ENCODE measurements around the gene PSMD8. TPM values are rescaled to one million over a fixed set of nuclear protein-coding genes. Genes with fewer than 3 reads are reported as not detected.
"Not testable (repeated sequence)": the region's sequence is repeated elsewhere in the genome, so short reads cannot be mapped to it uniquely, and the experiment has no call there.

PSMD8 gene
- total RNA-seq, 2 donors from 2014 or later, result 232 to 298 TPM

GRCh38 chr19:38425810-38426466, 51.6 kb downstream of the PSMD8 start, which contains the start of gene RASGRP4:
RASGRP4 (minus strand) TSS chr19:38426219; CDS start chr19:38426091, 128 bp downstream.
- TF ChIP-seq POLR2A (IDR thresholded peaks at IDR 0.05) (no peak), POLR2AphosphoS5 (IDR thresholded peaks at IDR 0.05) (no peak), CTCF (IDR thresholded peaks at IDR 0.05) (no peak)

GRCh38 chr19:38427035-38427677, 52.8 kb downstream of the PSMD8 start:
- H3K9me3 ChIP-seq; DNase-seq (ENCODE audit: low spot score); H3K27me3 ChIP-seq (replicated peaks; ENCODE audit: insufficient read depth); H3K4me1 ChIP-seq (replicated peaks); H3K4me3 ChIP-seq; intact Hi-C loops (cut with DNase I); H3K27ac ChIP-seq; H3K36me3 ChIP-seq: not testable (repeated sequence)
- 65% methylated on average over 16 of the region's 17 CpGs for WGBS

More at GRCh38 chr19:38425810-38426466, 51.6 kb downstream of the PSMD8 start, which contains the start of gene RASGRP4:
- Histone ChIP-seq H3K9me3 (no peaks in the 10 kb centered on the region), H3K4me1 (replicated peaks) (no peaks in the 10 kb centered on the region), H3K27me3 (replicated peaks; ENCODE audit: insufficient read depth) (no peaks in the 10 kb centered on the region), H3K4me3 (no peak within 1 kb of the TSS), H3K36me3 (no peaks in the 10 kb centered on the region), H3K27ac (no peak within 1 kb of the TSS)
- 17% methylated on average over 20 of the region's 20 CpGs for WGBS
- DNase-seq (ENCODE audit: low spot score), result no peak
- intact Hi-C loops (cut with DNase I), result no loop called here

GRCh38 chr19:38429055-38429810, 54.9 kb downstream of the PSMD8 start:
- Histone ChIP-seq H3K36me3 (no peaks in the 10 kb centered on the region), H3K4me1 (replicated peaks) (no peaks in the 10 kb centered on the region), H3K9me3 (no peaks in the 10 kb centered on the region), H3K4me3 (no peak overlapping the region), H3K27ac (no peak overlapping the region), H3K27me3 (replicated peaks; ENCODE audit: insufficient read depth) (peaks cover 6% of the 10 kb centered on the region)
- intact Hi-C loops (cut with DNase I), result no loop called here
- 52% methylated on average over 14 of the region's 14 CpGs for WGBS
- no peak for TF ChIP-seq POLR2AphosphoS5 (IDR thresholded peaks at IDR 0.05)
- no peak for TF ChIP-seq CTCF (IDR thresholded peaks at IDR 0.05)
- TF ChIP-seq POLR2A (IDR thresholded peaks at IDR 0.05), result no peak
- DNase-seq (ENCODE audit: low spot score), result no peak

- no peak for TF ChIP-seq POLR2A (IDR thresholded peaks at IDR 0.05)
- no peak for TF ChIP-seq POLR2AphosphoS5 (IDR thresholded peaks at IDR 0.05)
- no peak for TF ChIP-seq CTCF (IDR thresholded peaks at IDR 0.05)
- Histone ChIP-seq H3K9me3 (no peaks in the 10 kb centered on the region), H3K4me1 (replicated peaks) (no peaks in the 10 kb centered on the region), H3K27ac (no peak overlapping the region), H3K27me3 (replicated peaks; ENCODE audit: insufficient read depth) (peaks cover 9% of the 10 kb centered on the region), H3K36me3 (no peaks in the 10 kb centered on the region), H3K4me3 (no peak overlapping the region)
- intact Hi-C loops (cut with DNase I), result no loop called here
- no peak for DNase-seq (ENCODE audit: low spot score)
- 84% methylated on average over 2 of the region's 2 CpGs for WGBS
Observed at GRCh38 chr19:38429811-38430156, 55.4 kb downstream of the PSMD8 start.

- Histone ChIP-seq H3K27me3 (replicated peaks; ENCODE audit: insufficient read depth) (peaks cover 18% of the 10 kb centered on the region), H3K4me1 (replicated peaks) (no peaks in the 10 kb centered on the region)
- intact Hi-C loops (cut with DNase I), result no loop called here
Observed at GRCh38 chr19:38430931-38431330, 56.6 kb downstream of the PSMD8 start.

More at GRCh38 chr19:38430931-38431330, 56.6 kb downstream of the PSMD8 start:
- no peak for DNase-seq (ENCODE audit: low spot score)
- TF ChIP-seq POLR2A (IDR thresholded peaks at IDR 0.05) (no peak), POLR2AphosphoS5 (IDR thresholded peaks at IDR 0.05) (no peak), CTCF (IDR thresholded peaks at IDR 0.05) (no peak)
- no peak overlapping the region for H3K27ac ChIP-seq
- no peaks in the 10 kb centered on the region for H3K9me3 ChIP-seq
- H3K36me3 ChIP-seq, result no peaks in the 10 kb centered on the region
- H3K4me3 ChIP-seq, result no peak overlapping the region
- WGBS, result 71% methylated on average over 7 of the region's 7 CpGs

Data from prostate gland (tissue), 2 donors.